CD14-positive monocyte (primary cell): ENCODE measurements around the gene ADAM30. TPM values are rescaled to one million over a fixed set of nuclear protein-coding genes. Genes with fewer than 3 reads are reported as not detected.

Source experiments
- DNase-seq, 3 donors: peaks; one replicate each; pipeline ENCODE4 v3.0.0-alpha.2; 2011 to 2022
- H2AFZ ChIP-seq: 2 replicates; pipeline ENCODE4 v1.6.0; 2012; ENCODE audit warnings: mild to moderate bottlenecking, low read depth, low read length, inconsistent platforms; ENCODE audit not compliant: insufficient read depth, poor library complexity, severe bottlenecking
- H3K27ac ChIP-seq, 2 donors: 1 replicate in 1 of 2; 2 replicates in 1 of 2; pipeline ENCODE4 v1.5.1; 2012 to 2013; ENCODE audit warnings: low read length in 2 of 2, control low read depth in 1 of 2, inconsistent platforms in 1 of 2, low read depth in 1 of 2, mild to moderate bottlenecking in 1 of 2
- H3K27me3 ChIP-seq, 2 donors: one replicate each; pipeline versions ENCODE4 v1.6.0 to v1.6.1; 2011 to 2013; ENCODE audit warnings: low read length in 2 of 2; ENCODE audit not compliant: control insufficient read depth in 2 of 2, insufficient read depth in 2 of 2
- H3K36me3 ChIP-seq, 2 donors: replicated peaks in 1 of 2; 1 replicate in 1 of 2; 2 replicates in 1 of 2; pipeline versions ENCODE4 v1.5.1 to v1.6.1; 2012 to 2013; ENCODE audit warnings: low read length in 2 of 2, control low read depth in 1 of 2, inconsistent platforms in 1 of 2, mild to moderate bottlenecking in 1 of 2; ENCODE audit not compliant: insufficient read depth in 2 of 2, control insufficient read depth in 1 of 2
- H3K4me1 ChIP-seq, 2 donors: 1 replicate in 1 of 2; 2 replicates in 1 of 2; pipeline versions ENCODE4 v1.5.1 to v1.6.1; 2012 to 2013; ENCODE audit warnings: low read length in 2 of 2, control low read depth in 1 of 2, inconsistent platforms in 1 of 2, mild to moderate bottlenecking in 1 of 2, moderate library complexity in 1 of 2; ENCODE audit not compliant: insufficient read depth in 2 of 2, control insufficient read depth in 1 of 2
- H3K4me2 ChIP-seq: replicated peaks from 2 replicates; pipeline ENCODE3; 2012; ENCODE audit warnings: low read length, moderate library complexity, mild to moderate bottlenecking; ENCODE audit not compliant: poor library complexity, severe bottlenecking; ENCODE audit errors: extremely low read depth
- H3K4me3 ChIP-seq, 3 experiments: fragments of 200-600 bp in 1 of 3; sonication (generic) in 1 of 3; replicated peaks in 1 of 3; 1 replicate in 2 of 3; 2 replicates in 1 of 3; pipeline ENCODE4 v1.5.1; 2011 to 2013; ENCODE audit warnings: low read length in 3 of 3, mild to moderate bottlenecking in 3 of 3, control low read depth in 2 of 3, low read depth in 2 of 3, inconsistent platforms in 1 of 3, moderate library complexity in 1 of 3
- H3K79me2 ChIP-seq: 2 replicates; pipeline ENCODE4 v1.6.0; 2012; ENCODE audit warnings: mild to moderate bottlenecking, control low read depth, inconsistent platforms, low read length, moderate library complexity; ENCODE audit not compliant: insufficient read depth
- H3K9ac ChIP-seq: 2 replicates; pipeline ENCODE4 v1.6.0; 2017; ENCODE audit warnings: low read length, mild to moderate bottlenecking; ENCODE audit not compliant: insufficient read depth, poor library complexity, severe bottlenecking
- H3K9me3 ChIP-seq, 2 donors: replicated peaks in 1 of 2; 1 replicate in 1 of 2; 2 replicates in 1 of 2; pipeline versions ENCODE4 v1.5.1 to v1.6.1; 2012 to 2013; ENCODE audit warnings: low read length in 2 of 2, control low read depth in 1 of 2; ENCODE audit not compliant: control insufficient read depth in 1 of 2, insufficient read depth in 1 of 2
- H4K20me1 ChIP-seq: 2 replicates; pipeline ENCODE4 v1.6.0; 2012; ENCODE audit warnings: mild to moderate bottlenecking, low read length, control low read depth, moderate library complexity; ENCODE audit not compliant: insufficient read depth
- H3K27ac Mint-ChIP-seq, 7 donors: one replicate each; pipeline ENCODE4 v1.8.0; 2020; ENCODE audit warnings: mild to moderate bottlenecking in 7 of 7, mixed read lengths in 7 of 7, moderate library complexity in 6 of 7, inconsistent platforms in 2 of 7
- H3K27me3 Mint-ChIP-seq, 3 donors: one replicate each; pipeline ENCODE4 v1.8.0; 2021 to 2022; ENCODE audit warnings: low read depth in 3 of 3, mild to moderate bottlenecking in 3 of 3, mixed read lengths in 3 of 3, moderate library complexity in 3 of 3, inconsistent platforms in 1 of 3
- H3K36me3 Mint-ChIP-seq, 2 donors: one replicate each; pipeline ENCODE4 v1.8.0; 2020; ENCODE audit warnings: mixed read lengths in 2 of 2, inconsistent platforms in 1 of 2, mild to moderate bottlenecking in 1 of 2
- H3K4me1 Mint-ChIP-seq: one replicate; pipeline ENCODE4 v1.8.0; 2020; ENCODE audit warnings: mild to moderate bottlenecking, mixed read lengths
- H3K4me3 Mint-ChIP-seq, 2 donors: one replicate each; pipeline ENCODE4 v1.8.0; 2020; ENCODE audit warnings: mild to moderate bottlenecking in 2 of 2, mixed read lengths in 2 of 2, moderate library complexity in 1 of 2
- H3K9me3 Mint-ChIP-seq, 7 donors: one replicate each; pipeline ENCODE4 v1.8.0; 2020 to 2022; ENCODE audit warnings: mixed read lengths in 7 of 7, mild to moderate bottlenecking in 6 of 7, moderate library complexity in 6 of 7, inconsistent platforms in 2 of 7
- CTCF ChIP-seq: fragments of 200-600 bp; IDR thresholded peaks from one replicate; pipeline ENCODE4 v1.8.0; 2022; ENCODE audit warnings: antibody characterized with exemption, mild to moderate bottlenecking
- WGBS: methylation state at CpG from one replicate; pipeline ENCODE4 v1.1.5; 2013; ENCODE audit warnings: missing lambda C conversion rate; ENCODE audit not compliant: insufficient coverage; 5-methylcytosine and 5-hydroxymethylcytosine counted together
- intact Hi-C, 2 donors: fragments of 100-400 bp; cut with micrococcal nuclease; formaldehyde crosslinking; loops; one replicate each; pipeline versions ENCODE4 v1.15.0 to v1.15.1; 2023
- polyA plus RNA-seq, 3 donors: library from polyadenylated mRNA; depleted of rRNA in 1 of 3; unstranded in 2 of 3; stranded (reverse) in 1 of 3; fragments of 300-500 nt in 2 of 3; fragments of >200 nt in 1 of 3; fragmentation: Illumina TruSeq in 2 of 3; gene quantifications; 1 replicate in 2 of 3; 2 replicates in 1 of 3; pipeline ENCODE4 v1.2.3, GENCODE V29; 2012 to 2021

Gene ADAM30
- polyA plus RNA-seq, 3 donors, result not detected

GRCh38 chr1:119868176-119868575 is 28.1 kb downstream of the ADAM30 start:
- Histone ChIP-seq H3K4me1 (peaks cover 4 to 5% of the 10 kb centered on the region in 2 donors), H3K36me3 (no peaks in the 10 kb centered on the region), H2AFZ (no peak overlapping the region), H3K4me3 (no peak overlapping the region), H3K27me3 (no peaks in the 10 kb centered on the region), H3K79me2 (no peaks in the 10 kb centered on the region), H4K20me1 (no peaks in the 10 kb centered on the region), H3K9ac (no peak overlapping the region), H3K27ac (no peak overlapping the region), H3K4me2 (no peak overlapping the region), H3K9me3 (no peaks in the 10 kb centered on the region)
- intact Hi-C loops, result no loop called here
- Mint-ChIP-seq H3K4me3 (no peak overlapping the region), H3K27ac (no peak overlapping the region), H3K4me1 (peaks cover 4% of the 10 kb centered on the region), H3K9me3 (no peaks in the 10 kb centered on the region), H3K36me3 (no peaks in the 10 kb centered on the region), H3K27me3 (peaks cover 1 to 4% (median 4%) of the 10 kb centered on the region in 3 donors)
- WGBS, result no CpG with 5 or more reads among the region's 2 CpGs
- TF ChIP-seq CTCF, result no peak
- DNase-seq, result no peak

- Mint-ChIP-seq H3K4me1 (peaks cover 4% of the 10 kb centered on the region), H3K9me3 (no peaks in the 10 kb centered on the region), H3K36me3 (no peaks in the 10 kb centered on the region), H3K4me3 (no peak overlapping the region), H3K27me3 (peaks cover 1 to 4% (median 2%) of the 10 kb centered on the region in 3 donors), H3K27ac (no peak overlapping the region)
- H2AFZ ChIP-seq, result no peak overlapping the region
- no peak for DNase-seq
- no peaks in the 10 kb centered on the region for H3K27me3 ChIP-seq
- no peaks in the 10 kb centered on the region for H3K79me2 ChIP-seq
- H4K20me1 ChIP-seq, result no peaks in the 10 kb centered on the region
- H3K4me1 ChIP-seq, result peaks cover 4 to 5% of the 10 kb centered on the region in 2 donors
- WGBS, result 100% methylated on average over 2 of the region's 3 CpGs
- H3K4me3 ChIP-seq, result no peak overlapping the region
- intact Hi-C loops, result no loop called here
- no peak for TF ChIP-seq CTCF
- no peak overlapping the region for H3K4me2 ChIP-seq
- H3K27ac ChIP-seq, result no peak overlapping the region
- no peak overlapping the region for H3K9ac ChIP-seq
- no peaks in the 10 kb centered on the region for H3K36me3 ChIP-seq
- H3K9me3 ChIP-seq, result no peaks in the 10 kb centered on the region
These were observed 29.9 kb downstream of the ADAM30 start for GRCh38 chr1:119866451-119866850.
